ENCODE results near the gene CD79B. TPM values are rescaled to one million over a fixed set of nuclear protein-coding genes. Genes with fewer than 3 reads are reported as not detected.
"Not testable (repeated sequence)": the region's sequence is repeated elsewhere in the genome, so short reads cannot be mapped to it uniquely, and the experiment has no call there.

CD79B gene
- total RNA-seq, 1 donor from 2014 or later: 5.3 TPM

DNA sequence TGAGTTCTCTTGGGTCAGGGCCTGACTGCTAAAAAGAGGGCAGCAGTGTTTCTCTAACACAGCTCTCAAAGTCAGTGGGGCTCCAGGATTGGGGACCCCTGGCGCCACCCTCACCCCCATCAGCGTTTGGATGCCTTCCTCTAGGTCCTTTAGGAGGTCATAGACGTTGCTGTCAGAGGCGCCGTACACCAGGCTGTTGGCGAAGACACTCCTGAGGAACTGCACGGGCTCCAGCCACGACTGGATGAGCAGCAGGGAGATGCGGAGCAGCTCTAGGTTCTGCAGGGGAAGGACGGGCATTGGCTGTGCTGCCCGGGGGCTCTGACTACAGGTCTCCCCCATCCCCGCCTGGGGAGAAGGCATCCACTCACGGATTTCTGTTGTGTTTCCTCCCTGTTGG lies 14.5 kb downstream of the CD79B start:
- intact Hi-C loops (cut with DNase I): no loop called here
- DNase-seq (ENCODE audit: low spot score): no peak

DNA sequence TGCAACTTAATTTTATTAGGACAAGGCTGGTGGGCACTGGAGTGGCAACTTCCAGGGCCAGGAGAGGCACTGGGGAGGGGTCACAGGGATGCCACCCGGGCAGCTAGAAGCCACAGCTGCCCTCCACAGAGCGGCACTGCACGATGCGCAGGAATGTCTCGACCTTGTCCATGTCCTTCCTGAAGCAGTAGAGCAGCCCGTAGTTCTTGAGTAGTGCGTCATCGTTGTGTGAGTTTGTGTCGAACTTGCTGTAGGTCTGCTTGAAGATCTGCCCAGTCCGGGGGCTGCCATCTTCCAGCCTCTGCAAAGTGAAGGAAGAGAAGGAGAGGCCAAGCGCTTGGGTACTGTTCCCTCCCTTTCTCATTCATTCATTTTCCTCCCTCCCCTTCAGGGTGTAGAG lies 14.9 kb downstream of the CD79B start:
- ATAC-seq; intact Hi-C loops (cut with DNase I); DNase-seq (ENCODE audit: low spot score): not testable (repeated sequence)

More for the DNA sequence above, 14.5 kb downstream of the CD79B start:
- no peak for ATAC-seq

DNA sequence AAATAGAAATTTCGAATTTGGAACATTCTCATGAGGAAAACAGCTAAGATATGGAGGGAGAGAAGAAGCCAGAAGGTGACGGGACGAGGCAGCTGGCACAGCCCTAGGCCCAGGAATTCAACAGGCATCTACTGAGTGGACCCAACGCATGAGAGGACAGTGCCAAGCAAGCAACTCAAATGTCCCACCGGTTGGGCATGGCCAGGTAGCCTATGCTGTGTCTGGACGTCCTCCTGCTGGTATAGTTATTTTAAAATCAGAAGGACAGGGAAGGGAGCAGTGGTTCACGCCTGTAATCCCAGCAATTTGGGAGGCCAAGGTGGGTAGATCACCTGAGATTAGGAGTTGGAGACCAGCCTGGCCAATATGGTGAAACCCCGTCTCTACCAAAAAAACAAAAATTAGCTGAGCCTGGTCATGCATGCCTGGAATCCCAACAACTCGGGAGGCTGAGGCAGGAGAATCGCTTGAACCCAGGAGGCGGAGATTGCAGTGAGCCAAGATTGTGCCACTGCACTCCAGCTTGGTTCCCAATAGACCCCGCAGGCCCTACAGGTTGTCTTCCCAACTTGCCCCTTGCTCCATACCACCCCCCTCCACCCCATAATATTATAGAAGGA lies 15.5 kb downstream of the CD79B start:
- intact Hi-C loops (cut with DNase I): no loop called here
- peak; percentile 13 for DNase-seq (ENCODE audit: low spot score)

DNA sequence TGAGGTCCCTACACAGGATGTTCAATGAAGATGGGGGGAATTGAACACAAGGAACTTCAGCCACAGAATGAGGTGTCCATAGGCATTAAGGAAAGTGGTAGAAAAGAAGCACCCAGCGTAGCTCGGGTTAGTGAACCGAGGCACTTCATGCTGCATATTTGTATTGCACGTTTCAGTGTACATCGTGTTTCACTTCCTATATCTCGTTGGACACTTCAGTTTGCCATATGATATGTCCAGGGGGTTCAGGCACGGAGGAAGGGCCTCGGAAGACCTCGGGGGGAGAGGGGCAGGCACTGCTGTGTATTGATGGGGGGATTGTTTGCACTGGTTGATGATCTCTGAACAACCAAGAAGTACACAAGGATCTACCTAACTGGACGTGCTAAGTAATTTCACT lies 16.4 kb downstream of the CD79B start:
- DNase-seq (ENCODE audit: low spot score); ATAC-seq; intact Hi-C loops (cut with DNase I): not testable (repeated sequence)

More for the DNA sequence above, 15.5 kb downstream of the CD79B start:
- no peak for ATAC-seq

DNA sequence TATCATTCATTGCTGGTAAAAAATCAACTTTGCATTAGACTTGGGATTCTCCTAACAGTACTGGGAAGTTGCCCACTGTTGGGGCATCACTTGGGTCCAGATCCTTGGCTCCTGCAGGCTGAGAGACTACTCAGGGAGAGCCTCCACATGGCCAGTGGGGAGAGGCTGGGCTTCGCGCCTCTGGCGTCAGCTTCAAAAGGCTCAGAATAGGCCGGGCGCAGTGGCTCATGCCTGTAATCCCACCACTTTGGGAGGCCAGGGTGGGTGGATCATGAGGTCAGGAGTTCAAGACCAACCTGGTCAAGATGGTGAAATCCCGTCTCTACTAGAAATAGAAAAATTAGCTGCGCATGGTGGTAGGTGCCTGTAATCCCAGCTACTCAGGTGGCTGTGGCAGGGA lies 17.7 kb downstream of the CD79B start:
- peak; percentile 41 for DNase-seq (ENCODE audit: low spot score)
- intact Hi-C loops (cut with DNase I): no loop called here
- ATAC-seq: no peak

DNA sequence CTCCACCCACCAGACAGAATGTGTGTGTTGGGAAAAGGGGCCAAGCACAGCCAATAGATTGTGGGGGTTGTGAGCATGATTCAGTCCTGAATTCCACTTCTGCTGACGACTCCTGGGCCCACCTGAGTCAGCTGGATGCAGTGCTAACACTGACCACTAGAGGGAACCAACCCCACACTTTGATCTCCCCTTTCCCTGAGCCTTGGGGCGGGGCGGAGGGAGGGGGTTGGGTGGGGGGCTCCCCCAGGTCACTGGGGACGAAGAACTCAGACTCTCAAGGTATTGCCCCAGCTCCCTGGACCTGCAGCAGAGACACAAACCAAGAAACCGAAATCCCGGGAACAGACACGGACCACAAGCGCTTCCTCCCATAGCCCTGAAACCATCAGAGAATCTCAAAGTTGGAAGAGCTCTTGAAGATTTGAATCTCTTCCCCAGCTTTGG lies 20.5 kb downstream of the CD79B start:
- intact Hi-C loops (cut with DNase I): no loop called here
- DNase-seq (ENCODE audit: low spot score) (peak; percentile 69), ATAC-seq (peak; percentile 57)

DNA sequence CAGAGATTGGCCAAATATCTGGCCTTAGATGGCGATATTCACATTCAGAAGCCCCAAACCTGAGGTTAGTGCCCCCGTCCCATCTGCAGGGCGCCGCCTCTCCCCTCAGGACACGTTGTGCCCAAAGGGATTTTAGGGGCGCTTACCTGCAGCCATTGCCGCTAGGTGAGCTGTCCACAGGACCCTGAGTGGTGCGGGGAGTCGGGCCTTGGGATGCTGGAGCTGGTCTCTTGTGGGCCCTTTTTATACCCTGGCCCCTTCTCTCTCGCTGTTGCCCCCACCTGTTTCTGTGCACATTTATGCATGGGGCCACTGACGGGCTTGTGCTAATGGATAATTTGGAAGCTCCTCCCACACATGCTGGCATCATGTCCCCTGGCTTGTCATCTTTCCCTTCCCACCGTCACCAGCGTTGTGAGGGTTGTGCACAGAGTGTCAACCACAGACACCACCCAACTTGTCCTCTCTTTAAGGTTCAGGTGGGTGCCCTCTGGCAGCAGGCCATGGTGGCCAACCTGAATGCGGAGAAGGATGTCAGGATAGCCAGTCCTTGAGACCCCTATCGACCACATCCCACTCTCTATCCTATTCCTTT lies 21.0 kb downstream of the CD79B start, which contains the start of gene CSHL1:
TSS of gene CSHL1 (minus strand) at position 218 of the 595 bp plus-strand sequence. CDS start at position 156, 62 bp downstream.
- ATAC-seq (no peak), DNase-seq (ENCODE audit: low spot score) (peak; percentile 56)
- intact Hi-C loops (cut with DNase I): no loop called here

DNA sequence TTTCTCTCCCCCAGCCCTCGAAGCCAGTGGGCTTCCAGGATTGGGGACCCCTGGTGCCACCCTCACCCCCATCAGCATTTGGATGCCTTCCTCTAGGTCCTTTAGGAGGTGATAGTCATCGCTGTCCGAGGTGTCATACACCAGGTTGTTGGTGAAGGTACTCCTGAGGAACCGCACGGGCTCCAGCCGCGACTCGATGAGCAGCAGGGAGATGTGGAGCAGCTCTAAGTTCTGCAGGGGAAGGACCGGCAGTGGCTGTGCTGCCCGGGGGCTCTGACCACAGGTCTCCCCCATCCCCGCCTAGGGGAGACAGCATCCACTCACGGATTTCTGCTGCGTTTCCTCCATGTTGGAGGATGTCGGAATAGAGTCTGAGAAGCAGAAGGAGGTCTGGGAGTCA lies 22.0 kb downstream of the CD79B start:
- intact Hi-C loops (cut with DNase I): no loop called here
- ATAC-seq (no peak), DNase-seq (ENCODE audit: low spot score) (peak; percentile 45)

DNA sequence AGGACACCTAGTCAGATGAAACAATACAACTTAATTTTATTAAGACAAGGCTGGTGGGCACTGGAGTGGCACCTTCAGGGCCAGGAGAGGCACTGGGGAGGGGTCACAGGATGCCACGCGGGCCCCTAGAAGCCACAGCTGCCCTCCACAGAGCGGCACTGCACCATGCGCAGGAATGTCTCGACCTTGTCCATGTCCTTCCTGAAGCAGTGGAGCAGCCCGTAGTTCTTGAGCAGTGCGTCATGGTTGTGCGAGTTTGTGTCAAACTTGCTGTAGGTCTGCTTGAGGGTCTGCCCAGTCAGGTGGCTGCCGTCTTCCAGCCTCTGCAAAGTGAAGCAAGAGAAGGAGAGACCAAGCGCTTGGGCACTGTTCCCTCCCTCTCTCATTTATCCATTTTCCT lies 22.5 kb downstream of the CD79B start:
- intact Hi-C loops (cut with DNase I); DNase-seq (ENCODE audit: low spot score); ATAC-seq: not testable (repeated sequence)

DNA sequence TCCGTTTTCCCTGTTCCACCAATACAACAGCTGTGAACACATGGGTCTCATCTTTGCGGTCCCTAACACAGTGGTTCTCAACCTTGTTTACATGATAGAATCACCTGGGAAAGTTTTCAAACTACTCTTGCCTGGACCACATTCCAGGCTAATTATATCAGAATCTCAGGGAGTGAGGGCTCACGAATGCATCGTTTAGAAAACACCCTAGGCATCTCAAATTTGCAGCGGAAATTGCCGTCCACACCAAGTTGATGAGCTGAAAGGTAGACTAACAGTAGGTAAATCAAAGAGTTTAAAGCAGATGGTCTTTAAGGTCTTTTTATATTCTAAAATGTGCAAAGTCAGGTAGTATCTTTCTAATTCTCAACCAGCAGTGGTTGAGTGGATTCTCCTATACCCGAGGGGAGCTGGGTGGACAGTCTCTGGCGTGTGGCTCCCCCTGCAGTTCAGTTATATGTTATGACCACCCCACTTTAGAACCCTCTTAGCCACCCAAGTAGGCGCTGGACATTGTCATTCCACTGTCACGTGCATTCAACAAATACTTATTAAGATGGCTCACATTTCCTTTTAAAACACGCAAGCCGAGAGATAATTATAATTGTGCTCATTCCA lies 24.9 kb downstream of the CD79B start:
- ATAC-seq: peak; percentile 65
- intact Hi-C loops (cut with DNase I): not testable (repeated sequence)
- DNase-seq (ENCODE audit: low spot score): peak; percentile 52

DNA sequence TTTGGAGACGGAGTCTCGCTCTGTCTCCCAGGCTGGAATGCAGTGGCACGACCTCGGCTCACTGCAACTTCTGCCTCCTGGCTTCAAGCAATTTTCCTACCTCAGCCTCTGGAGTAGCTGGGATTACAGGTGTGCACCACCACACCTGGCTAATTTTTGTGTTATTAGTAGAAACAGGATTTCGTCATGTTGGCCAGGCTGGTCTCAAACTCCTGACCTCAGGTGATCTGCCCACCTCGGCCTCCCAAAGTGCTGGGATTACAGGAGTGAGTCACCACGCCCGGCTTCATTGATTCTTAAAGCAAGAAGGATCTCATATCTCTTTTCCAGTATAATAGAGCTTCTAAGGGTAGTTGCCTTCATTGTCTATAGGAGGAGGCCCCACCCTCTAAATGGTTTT lies 27.3 kb downstream of the CD79B start:
- peak; percentile 7 for DNase-seq (ENCODE audit: low spot score)
- ATAC-seq; intact Hi-C loops (cut with DNase I): not testable (repeated sequence)

DNA sequence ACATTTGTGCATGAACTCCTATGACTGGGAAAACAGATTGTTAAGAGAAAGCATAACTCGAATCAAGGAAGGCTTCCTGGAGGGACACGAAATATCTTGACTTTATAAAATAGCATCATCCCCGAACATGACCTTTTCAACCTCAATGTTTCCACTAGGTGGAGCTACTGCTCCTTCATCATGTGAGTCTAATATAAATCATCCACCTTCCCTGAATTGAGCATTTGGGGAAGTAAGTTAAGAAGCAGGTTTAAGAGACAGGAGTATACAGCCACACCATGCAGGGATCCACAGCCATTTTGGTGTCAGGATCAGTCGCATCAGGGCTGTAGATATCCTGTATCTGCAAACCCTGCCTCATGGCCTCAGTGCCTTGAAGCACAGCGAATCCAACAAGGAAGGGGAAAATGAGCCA lies 28.3 kb downstream of the CD79B start:
- intact Hi-C loops (cut with DNase I); ATAC-seq; DNase-seq (ENCODE audit: low spot score): not testable (repeated sequence)

DNA sequence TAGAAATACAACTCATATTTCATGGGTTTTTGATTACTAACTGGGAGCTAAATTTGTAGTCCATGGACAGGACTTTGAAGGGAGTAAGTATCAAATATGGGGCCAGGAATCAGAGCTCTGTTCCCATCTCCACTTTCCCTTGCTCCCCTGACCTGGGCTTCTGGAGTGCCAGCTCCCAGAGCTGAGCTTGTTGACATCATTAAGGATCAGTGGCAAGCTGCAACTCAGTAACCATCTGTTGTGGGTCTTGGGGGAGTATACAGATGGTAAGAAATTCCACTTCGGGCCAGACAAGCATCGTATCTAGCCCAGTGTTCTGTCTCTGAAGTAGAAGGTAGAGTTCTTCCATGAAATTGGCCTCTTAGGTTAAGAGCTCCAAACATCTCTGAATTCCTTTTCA lies 30.2 kb downstream of the CD79B start:
- ATAC-seq; DNase-seq (ENCODE audit: low spot score); intact Hi-C loops (cut with DNase I): not testable (repeated sequence)

DNA sequence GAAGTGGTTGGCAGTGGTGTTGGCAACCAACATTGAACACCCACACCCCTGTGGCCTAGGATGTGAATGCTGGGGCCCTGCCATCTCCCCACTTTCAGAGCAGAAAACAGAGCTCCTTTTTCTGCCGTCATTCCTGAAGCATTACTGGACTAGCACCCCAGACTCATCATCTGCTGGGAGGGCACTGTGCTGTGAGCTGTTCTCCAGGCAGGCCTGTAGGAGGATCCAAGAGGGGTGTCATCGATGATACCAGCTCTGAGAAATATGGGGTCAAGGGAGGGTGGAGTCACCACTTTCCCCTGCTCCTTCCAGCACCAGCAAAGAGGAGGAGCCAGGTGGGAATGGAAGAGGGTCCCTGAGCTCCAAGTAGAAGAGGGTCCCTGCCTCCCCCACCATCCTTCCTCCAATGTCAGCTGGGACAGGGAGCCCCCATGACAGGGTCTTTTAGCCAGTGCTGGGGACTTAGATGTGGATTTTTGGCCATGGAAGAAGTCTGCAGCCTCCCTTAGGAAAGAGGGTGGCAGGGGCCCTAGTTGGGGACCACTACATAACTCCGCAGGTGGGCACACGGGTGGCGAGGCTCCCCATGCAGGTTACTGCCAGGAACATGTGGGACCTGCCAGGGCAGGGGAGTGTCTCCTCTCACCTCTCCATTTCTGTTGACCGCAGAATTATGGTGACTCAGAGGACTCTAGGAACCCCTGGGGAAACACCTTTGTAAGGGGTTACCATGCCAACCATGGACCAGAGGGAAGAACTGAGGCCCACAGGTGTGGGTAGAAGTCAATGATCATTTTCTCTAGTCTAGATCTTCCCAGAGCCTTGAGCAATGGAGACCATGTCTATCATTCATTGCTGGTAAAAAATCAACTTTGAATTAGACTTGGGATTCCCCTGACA lies 33.0 kb downstream of the CD79B start:
- ATAC-seq (peak; percentile 44), DNase-seq (ENCODE audit: low spot score) (peak; percentile 32)
- intact Hi-C loops (cut with DNase I): not testable (repeated sequence)

DNA sequence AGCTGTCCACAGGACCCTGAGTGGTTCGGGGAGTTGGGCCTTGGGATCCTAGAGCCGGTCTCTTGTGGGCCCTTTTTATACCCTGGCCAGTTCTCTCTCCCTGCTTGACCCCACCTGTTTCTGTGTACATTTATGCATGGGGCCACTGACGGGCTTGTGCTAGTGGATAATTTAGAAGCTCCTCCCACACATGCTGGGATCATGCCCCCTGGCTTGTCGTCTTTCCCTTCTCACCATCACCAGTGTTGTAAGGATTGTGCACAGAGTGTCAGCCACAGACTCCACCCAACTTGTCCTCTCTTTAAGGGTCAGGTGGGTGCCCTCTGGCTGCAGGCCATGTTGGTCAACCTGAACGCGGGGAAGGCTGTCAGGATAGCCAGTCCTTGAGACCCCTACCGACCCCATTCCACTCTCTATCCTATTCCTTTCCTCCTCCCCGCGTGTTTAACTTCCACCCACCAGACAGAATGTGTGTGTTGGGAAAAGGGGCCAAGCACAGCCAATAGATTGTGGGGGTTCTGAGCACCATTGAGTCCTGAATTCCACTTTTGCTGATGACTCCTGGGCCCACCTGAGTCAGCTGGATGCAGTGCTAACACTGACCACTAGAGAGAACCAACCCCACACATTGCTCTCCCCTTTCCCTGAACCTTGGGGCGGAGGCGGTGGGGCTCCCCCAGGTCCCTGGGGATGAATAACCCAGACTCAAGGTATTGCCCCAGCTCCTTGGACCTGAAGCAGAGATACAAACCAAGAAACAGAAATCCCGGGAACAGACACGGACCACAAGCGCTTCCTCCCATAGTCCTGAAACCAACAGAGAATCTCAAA lies 35.4 kb downstream of the CD79B start, which contains the start of gene CSH1:
TSS of gene CSH1 (minus strand) at position 51 of the 831 bp plus-strand sequence. CDS start 63 bp downstream, outside the sequence.
- DNase-seq (ENCODE audit: low spot score): peak; percentile 55

DNA sequence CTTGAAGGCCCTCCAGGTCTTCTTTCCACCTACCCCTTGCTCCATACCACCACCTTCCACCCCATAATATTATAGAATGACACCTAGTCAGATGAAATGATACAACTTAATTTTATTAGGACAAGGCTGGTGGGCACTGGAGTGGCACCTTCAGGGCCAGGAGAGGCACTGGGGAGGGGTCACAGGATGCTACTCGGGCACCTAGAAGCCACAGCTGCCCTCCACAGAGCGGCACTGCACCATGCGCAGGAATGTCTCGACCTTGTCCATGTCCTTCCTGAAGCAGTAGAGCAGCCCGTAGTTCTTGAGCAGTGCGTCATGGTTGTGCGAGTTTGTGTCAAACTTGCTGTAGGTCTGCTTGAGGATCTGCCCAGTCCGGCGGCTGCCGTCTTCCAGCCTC lies 37.3 kb downstream of the CD79B start:
- intact Hi-C loops (cut with DNase I); DNase-seq (ENCODE audit: low spot score); ATAC-seq: not testable (repeated sequence)

More for the DNA sequence above, 35.4 kb downstream of the CD79B start, which contains the start of gene CSH1:
- ATAC-seq; intact Hi-C loops (cut with DNase I): not testable (repeated sequence)

DNA sequence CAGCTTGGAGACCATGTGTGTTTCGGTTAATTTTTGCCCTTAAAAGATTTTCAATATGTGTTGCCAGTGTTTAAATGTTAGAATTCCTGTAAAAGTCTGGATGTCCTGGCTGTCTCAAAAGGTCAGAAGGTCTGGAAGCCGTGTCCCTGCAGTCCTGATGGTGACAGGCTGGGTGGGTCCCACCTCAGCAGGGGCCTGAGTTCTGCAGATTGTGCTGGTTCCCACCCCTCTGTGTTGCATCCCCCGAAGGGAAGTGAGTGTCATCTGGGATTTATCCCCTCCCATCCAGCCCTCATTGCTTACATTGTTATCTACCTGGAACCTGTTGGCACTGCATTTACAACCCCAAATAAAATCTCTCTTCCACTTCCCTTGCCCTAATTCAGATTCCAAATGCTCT lies 38.1 kb downstream of the CD79B start:
- ATAC-seq; DNase-seq (ENCODE audit: low spot score); intact Hi-C loops (cut with DNase I): not testable (repeated sequence)

Data from sciatic nerve (tissue), 2 donors.